Fibroblast of gingiva (primary cell): ENCODE measurements around the gene LONP2.
"Not testable (repeated sequence)": the region's sequence is repeated elsewhere in the genome, so short reads cannot be mapped to it uniquely, and the experiment has no call there.

ENCODE experiments used
- DNase-seq: peaks from one replicate; pipeline ENCODE4 v3.0.0-alpha.2; 2011; ENCODE audit warnings: low read depth

The LONP2 gene

GRCh38 chr16:48287239-48287638, 43.1 kb downstream of the LONP2 start:
- DNase-seq = no peak

GRCh38 chr16:48291303-48291702, 47.2 kb downstream of the LONP2 start:
- no peak for DNase-seq

- no peak for DNase-seq
These were observed 47.7 kb downstream of the LONP2 start for GRCh38 chr16:48291754-48292153.

GRCh38 chr16:48292452-48292851, 48.4 kb downstream of the LONP2 start:
- DNase-seq = no peak

GRCh38 chr16:48294724-48295123, 50.6 kb downstream of the LONP2 start:
- DNase-seq = no peak

GRCh38 chr16:48295488-48296281, 51.6 kb downstream of the LONP2 start:
- DNase-seq = no peak

GRCh38 chr16:48299471-48299870, 55.4 kb downstream of the LONP2 start:
- DNase-seq = no peak

- peak; percentile 82 for DNase-seq
These were observed 56.3 kb downstream of the LONP2 start for GRCh38 chr16:48300391-48300856.

GRCh38 chr16:48308535-48308934, 64.4 kb downstream of the LONP2 start:
- DNase-seq = no peak

GRCh38 chr16:48310908-48311641, 67.0 kb downstream of the LONP2 start:
- DNase-seq = no peak

GRCh38 chr16:48313905-48314304, 69.8 kb downstream of the LONP2 start:
- not testable (repeated sequence) for DNase-seq

GRCh38 chr16:48317026-48317425, 72.9 kb downstream of the LONP2 start:
- DNase-seq = no peak

GRCh38 chr16:48317614-48318315, 73.7 kb downstream of the LONP2 start:
- peak; percentile 6 for DNase-seq

GRCh38 chr16:48318630-48319029, 74.5 kb downstream of the LONP2 start:
- DNase-seq = peak; percentile 51

- peak; percentile 55 for DNase-seq
These were observed 77.4 kb downstream of the LONP2 start for GRCh38 chr16:48321317-48322036.

GRCh38 chr16:48323783-48324775, 80.0 kb downstream of the LONP2 start:
- peak; percentile 69 for DNase-seq

- no peak for DNase-seq
These were observed 82.8 kb downstream of the LONP2 start for GRCh38 chr16:48326915-48327314.

GRCh38 chr16:48329138-48329537, 85.0 kb downstream of the LONP2 start:
- no peak for DNase-seq

GRCh38 chr16:48330189-48330840, 86.2 kb downstream of the LONP2 start:
- DNase-seq = no peak

- no peak for DNase-seq
These were observed 86.7 kb downstream of the LONP2 start for GRCh38 chr16:48330841-48331192.
